ENCODE results near the gene INSIG2.

Gene INSIG2

DNA sequence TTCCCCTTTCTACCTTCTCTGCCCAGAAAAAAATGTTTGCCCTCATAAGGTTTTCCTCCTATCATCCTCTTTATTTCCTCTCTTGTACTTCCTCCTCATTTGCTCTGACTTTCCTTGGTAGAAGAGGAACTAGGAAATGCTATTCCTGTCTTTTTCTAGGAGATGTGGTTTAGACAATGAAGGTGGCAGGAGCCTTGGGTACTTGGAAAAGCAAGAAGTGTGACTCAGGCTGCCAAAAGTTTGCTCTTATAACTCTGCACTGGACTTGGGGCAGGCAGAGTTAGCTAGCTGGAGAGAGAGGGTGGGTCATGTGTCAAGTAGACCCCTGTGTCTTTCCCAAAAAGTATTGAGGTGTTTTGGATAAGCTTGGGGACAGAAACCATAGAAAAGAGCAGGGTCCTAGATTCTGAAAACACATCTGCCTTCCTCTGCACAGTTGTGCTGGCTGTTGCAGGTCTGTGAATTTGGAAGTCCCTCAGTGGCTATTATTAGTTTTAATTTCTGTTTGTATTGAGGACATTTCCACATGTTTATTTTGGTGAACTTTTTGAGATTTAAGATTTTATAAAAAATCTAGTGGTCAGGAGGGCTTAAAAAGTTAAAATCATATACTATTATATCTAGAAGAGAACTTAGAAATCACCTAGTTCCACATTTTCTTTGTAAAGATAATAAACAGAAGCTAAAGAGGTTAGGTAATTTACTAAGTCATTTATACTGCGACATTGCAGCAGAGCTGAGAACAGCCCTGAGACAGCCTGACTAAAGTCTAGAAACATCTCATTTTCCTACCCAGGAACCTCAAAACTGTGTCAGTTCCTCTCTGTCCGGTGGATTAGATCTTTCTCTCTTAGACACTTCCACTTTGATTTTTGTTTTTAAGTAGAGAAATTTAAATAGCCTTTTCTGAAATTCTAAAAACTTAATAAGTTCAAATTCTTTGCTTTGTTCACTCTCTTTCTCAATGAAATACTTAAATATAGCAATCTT lies 16.0 kb downstream of the INSIG2 start:
- DNase-seq = no peak
- intact Hi-C loops (cut with DNase I; ENCODE audit: low total_unique reads) = no loop called here
- no peak overlapping the region for H3K27ac ChIP-seq
- no peaks in the 10 kb centered on the region for H3K9me3 ChIP-seq
- TF ChIP-seq, protein P1, sequence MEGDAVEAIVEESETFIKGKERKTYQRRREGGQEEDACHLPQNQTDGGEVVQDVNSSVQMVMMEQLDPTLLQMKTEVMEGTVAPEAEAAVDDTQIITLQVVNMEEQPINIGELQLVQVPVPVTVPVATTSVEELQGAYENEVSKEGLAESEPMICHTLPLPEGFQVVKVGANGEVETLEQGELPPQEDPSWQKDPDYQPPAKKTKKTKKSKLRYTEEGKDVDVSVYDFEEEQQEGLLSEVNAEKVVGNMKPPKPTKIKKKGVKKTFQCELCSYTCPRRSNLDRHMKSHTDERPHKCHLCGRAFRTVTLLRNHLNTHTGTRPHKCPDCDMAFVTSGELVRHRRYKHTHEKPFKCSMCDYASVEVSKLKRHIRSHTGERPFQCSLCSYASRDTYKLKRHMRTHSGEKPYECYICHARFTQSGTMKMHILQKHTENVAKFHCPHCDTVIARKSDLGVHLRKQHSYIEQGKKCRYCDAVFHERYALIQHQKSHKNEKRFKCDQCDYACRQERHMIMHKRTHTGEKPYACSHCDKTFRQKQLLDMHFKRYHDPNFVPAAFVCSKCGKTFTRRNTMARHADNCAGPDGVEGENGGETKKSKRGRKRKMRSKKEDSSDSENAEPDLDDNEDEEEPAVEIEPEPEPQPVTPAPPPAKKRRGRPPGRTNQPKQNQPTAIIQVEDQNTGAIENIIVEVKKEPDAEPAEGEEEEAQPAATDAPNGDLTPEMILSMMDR (IDR thresholded peaks at IDR 0.05) = no peak
- H3K4me3 ChIP-seq = no peak overlapping the region
- H3K27me3 ChIP-seq = no peaks in the 10 kb centered on the region
- H3K4me1 ChIP-seq = peaks cover 0 to 8% (median 0%) of the 10 kb centered on the region in 4 donors
- peaks cover 32 to 54% (median 52%) of the 10 kb centered on the region in 3 donors for H3K36me3 ChIP-seq

DNA sequence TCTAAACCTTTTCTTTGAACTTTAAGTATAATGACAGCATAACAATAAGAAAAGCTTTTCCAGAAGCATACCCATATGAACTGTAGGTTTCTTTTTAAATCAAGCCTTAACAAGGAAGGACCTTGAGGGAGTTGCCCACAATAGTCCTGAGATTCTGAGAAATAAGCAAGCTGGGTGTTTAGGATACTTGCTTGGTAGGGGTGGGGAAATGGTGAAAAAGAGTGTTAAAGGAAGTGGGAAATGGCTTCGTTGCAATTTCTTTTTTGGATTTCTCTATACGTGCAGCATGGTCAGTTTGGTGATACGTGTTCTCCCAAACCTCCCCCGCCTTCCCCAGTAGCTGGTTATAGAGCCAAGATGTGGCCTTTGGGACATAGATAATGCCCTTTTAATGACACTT lies 17.2 kb downstream of the INSIG2 start:
- intact Hi-C loops (cut with DNase I; ENCODE audit: low total_unique reads) = no loop called here
- DNase-seq = no peak
- Histone ChIP-seq H3K9me3 (no peaks in the 10 kb centered on the region), H3K27me3 (no peaks in the 10 kb centered on the region), H3K4me1 (peaks cover 0 to 8% (median 0%) of the 10 kb centered on the region in 4 donors), H3K27ac (no peak overlapping the region), H3K4me3 (no peak overlapping the region), H3K36me3 (peaks cover 37 to 62% (median 52%) of the 10 kb centered on the region in 3 donors)
- TF ChIP-seq, protein P1 (IDR thresholded peaks at IDR 0.05) = no peak

DNA sequence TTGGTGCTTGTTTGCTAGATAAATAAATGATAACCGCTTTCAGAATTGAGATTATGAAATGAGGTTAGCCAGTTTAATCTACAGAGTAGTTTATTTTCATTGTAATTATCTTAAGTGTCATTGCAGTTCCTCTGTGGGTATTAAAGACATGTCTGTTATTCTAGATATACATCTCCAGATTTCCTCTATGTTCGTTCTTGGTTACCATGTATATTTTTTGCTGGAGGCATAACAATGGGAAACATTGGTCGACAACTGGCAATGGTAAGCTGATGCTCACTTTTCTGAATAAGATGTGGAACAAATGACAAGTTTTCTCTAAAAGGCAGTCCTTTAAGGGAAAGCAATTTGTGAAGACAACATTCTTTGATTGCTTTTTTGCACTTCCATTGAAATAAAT lies 18.7 kb downstream of the INSIG2 start:
- peaks cover 0 to 4% (median 0%) of the 10 kb centered on the region in 4 donors for H3K4me1 ChIP-seq
- no peak overlapping the region for H3K4me3 ChIP-seq
- no peak overlapping the region for H3K27ac ChIP-seq
- H3K36me3 ChIP-seq = peaks cover 37 to 56% (median 52%) of the 10 kb centered on the region in 3 donors
- H3K27me3 ChIP-seq = no peaks in the 10 kb centered on the region
- H3K9me3 ChIP-seq = no peaks in the 10 kb centered on the region
- TF ChIP-seq, protein P1 (IDR thresholded peaks at IDR 0.05) = no peak
- intact Hi-C loops (cut with DNase I; ENCODE audit: low total_unique reads) = no loop called here
- no peak for DNase-seq

DNA sequence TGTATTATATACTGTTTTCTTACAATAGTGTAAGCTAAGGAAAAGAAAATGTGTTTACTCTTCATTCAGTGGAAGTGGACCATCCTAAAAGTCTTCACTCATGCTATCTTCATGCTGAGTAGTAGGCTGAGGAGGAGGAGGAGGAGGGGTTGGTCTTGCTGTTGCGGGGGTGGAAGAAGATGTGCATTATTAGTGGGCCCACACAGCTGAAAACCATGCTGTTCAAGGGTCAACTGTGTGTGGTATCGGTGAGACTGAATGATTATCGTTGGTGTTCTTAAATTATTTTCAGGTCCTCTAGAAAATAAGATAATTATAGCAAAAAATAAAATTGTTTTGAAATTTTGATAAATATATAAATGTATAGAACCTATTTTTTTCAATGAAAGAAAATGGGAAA lies 22.0 kb downstream of the INSIG2 start:
- no peak overlapping the region for H3K4me3 ChIP-seq
- H3K4me1 ChIP-seq = peaks cover 0 to 4% (median 0%) of the 10 kb centered on the region in 4 donors
- TF ChIP-seq, protein P1 (IDR thresholded peaks at IDR 0.05) = no peak
- no peak overlapping the region for H3K27ac ChIP-seq
- no peaks in the 10 kb centered on the region for H3K9me3 ChIP-seq
- H3K27me3 ChIP-seq = no peaks in the 10 kb centered on the region
- H3K36me3 ChIP-seq = peaks cover 37 to 48% (median 38%) of the 10 kb centered on the region in 3 donors
- no peak for DNase-seq
- intact Hi-C loops (cut with DNase I; ENCODE audit: low total_unique reads) = no loop called here

DNA sequence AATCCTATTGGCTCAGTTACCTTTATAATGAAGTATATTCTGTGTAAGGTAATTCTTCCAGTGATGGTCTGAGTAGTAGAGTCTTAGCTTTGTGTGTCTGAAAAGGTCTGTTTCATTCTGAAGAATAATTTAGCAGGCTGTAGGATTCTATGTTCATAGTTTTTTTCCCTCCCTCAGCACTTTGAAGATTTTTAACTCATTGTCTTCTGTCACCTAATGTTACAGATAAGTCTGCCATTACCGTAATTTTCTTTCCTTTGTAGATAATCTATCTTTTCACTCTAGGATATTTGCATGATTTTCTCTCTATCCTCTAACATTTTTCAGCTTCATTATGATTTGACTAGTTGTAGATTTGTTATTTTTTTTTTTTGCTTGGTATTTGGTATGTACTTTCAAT lies 22.7 kb downstream of the INSIG2 start:
- intact Hi-C loops (cut with DNase I; ENCODE audit: low total_unique reads) = no loop called here
- peaks cover 0 to 4% (median 0%) of the 10 kb centered on the region in 4 donors for H3K4me1 ChIP-seq
- no peaks in the 10 kb centered on the region for H3K9me3 ChIP-seq
- no peak overlapping the region for H3K4me3 ChIP-seq
- no peak for DNase-seq
- TF ChIP-seq, protein P1 (IDR thresholded peaks at IDR 0.05) = no peak
- no peaks in the 10 kb centered on the region for H3K27me3 ChIP-seq
- no peak overlapping the region for H3K27ac ChIP-seq
- H3K36me3 ChIP-seq = peaks cover 31 to 41% (median 37%) of the 10 kb centered on the region in 3 donors

Data from tibial artery (tissue), 4 donors.